ENCODE results near the gene ACOT11.

DNA sequence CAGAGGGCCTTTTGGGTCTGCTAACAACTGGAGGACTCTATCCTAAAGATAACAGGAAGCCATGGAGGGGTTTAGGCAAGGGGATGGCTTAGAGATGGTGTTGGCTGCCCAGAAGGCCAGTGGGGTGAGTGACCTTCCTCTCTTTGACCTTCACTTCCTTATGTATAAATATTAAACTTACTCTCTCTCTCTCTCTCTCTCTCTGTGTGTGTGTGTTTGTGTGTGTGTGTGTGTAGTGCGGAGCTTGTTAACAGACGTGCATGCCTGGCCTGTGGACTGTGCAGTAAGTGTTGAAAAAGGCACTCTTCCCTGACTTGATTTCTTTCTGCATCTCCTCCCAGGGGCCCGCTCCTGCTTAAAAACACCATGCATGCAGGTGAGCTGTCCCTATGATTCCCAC is 103.6 kb downstream of the ACOT11 start:
- TF ChIP-seq CTCF (IDR thresholded peaks at IDR 0.05) (no peak), POLR2A (IDR thresholded peaks at IDR 0.05) (no peak), EP300 (IDR thresholded peaks at IDR 0.05) (no peak)

Data from upper lobe of left lung (tissue), 4 donors.